GM10266 (cell line): Measurements from ENCODE around the gene ERVH48-1.
"Not testable (repeated sequence)": the region's sequence is repeated elsewhere in the genome, so short reads cannot be mapped to it uniquely, and the experiment has no call there.

ENCODE experiments used
- DNase-seq: peaks from one replicate; pipeline ENCODE4 v3.0.0; 2012; ENCODE audit errors: extremely low spot score
- CTCF ChIP-seq: IDR thresholded peaks from 2 replicates; pipeline ENCODE4 v1.5.1; 2012; ENCODE audit warnings: mild to moderate bottlenecking, low read depth; ENCODE audit not compliant: control insufficient read depth, insufficient read depth; ENCODE audit errors: missing control alignments

The ERVH48-1 gene

GRCh38 chr21:42892931-42893755 is 32.3 kb downstream of the ERVH48-1 start, which contains the start of gene NDUFV3:
Gene NDUFV3, plus strand, starts transcription at chr21:42893309. Its CDS starts 25 bp downstream, at chr21:42893334.
- peak; percentile 5 for TF ChIP-seq CTCF

GRCh38 chr21:42892582-42892930 is 32.9 kb downstream of the ERVH48-1 start:
- no peak for DNase-seq
- no peak for TF ChIP-seq CTCF

More at GRCh38 chr21:42892931-42893755, 32.3 kb downstream of the ERVH48-1 start, which contains the start of gene NDUFV3:
- peak; percentile 99 for DNase-seq

GRCh38 chr21:42887326-42887725 is 38.1 kb downstream of the ERVH48-1 start:
- no peak for DNase-seq
- no peak for TF ChIP-seq CTCF

GRCh38 chr21:42883921-42884320 is 41.5 kb downstream of the ERVH48-1 start:
- no peak for DNase-seq
- no peak for TF ChIP-seq CTCF

GRCh38 chr21:42880352-42880751 is 45.1 kb downstream of the ERVH48-1 start:
- no peak for TF ChIP-seq CTCF
- no peak for DNase-seq

- peak; percentile 98 for DNase-seq
- TF ChIP-seq CTCF, result no peak
Observed at GRCh38 chr21:42878993-42879787, 46.2 kb downstream of the ERVH48-1 start, which contains the start of gene WDR4. Gene WDR4, minus strand, starts transcription at chr21:42879539. Its CDS starts 44 bp downstream, at chr21:42879495.

GRCh38 chr21:42878678-42878992 is 46.8 kb downstream of the ERVH48-1 start:
- no peak for TF ChIP-seq CTCF
- no peak for DNase-seq

- DNase-seq, result not testable (repeated sequence)
Observed at GRCh38 chr21:42875811-42876210, 49.6 kb downstream of the ERVH48-1 start.
